Stimulated activated CD4-positive, alpha-beta T cell treated with anti-CD3 and anti-CD28 coated beads, Interleukin-1b, Interleukin-23, amount 100 ng/mL, for 48 hours (primary cell): ENCODE results near the gene NBEAL2.

Experiments used
- DNase-seq: peaks from one replicate; pipeline ENCODE4 v3.0.0-alpha.2; 2020

Gene NBEAL2

DNA sequence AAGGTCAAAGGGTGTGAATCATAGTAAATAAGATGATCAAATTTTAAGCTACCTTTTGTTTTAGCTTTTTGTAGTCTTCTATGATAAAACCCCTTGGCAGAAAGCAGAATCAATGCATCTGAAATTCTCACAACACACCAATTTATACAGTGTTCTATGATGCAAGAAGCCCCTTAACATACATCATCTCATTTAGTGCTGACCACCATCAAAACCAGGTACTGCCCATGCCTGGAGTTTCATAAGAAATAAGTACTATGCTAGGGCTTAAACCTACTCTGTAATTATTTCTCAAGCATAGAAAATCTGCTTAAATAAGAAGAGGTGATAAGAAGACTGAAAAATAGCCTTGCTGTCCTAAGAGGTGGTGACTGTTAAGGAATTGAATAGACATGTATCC, 67.6 kb downstream of the NBEAL2 start:
- no peak for DNase-seq

DNA sequence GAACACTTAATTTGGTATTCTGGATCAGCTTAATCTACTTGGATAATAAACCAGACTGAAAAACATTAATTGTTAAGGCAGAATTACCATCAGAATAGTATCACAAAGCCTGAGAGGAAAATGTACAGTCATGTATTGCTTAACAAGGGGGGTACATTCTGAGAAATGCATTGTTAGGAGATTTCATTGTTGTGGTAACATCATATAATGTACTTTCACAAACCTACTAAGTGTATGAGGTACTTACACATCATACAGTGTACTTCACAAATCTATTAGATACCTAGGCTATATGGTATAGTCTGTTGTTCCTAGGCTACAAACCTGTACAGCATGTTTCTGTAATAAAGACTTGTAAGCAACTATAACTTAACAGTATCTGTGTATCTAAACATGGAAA, 68.2 kb downstream of the NBEAL2 start:
- DNase-seq = no peak

DNA sequence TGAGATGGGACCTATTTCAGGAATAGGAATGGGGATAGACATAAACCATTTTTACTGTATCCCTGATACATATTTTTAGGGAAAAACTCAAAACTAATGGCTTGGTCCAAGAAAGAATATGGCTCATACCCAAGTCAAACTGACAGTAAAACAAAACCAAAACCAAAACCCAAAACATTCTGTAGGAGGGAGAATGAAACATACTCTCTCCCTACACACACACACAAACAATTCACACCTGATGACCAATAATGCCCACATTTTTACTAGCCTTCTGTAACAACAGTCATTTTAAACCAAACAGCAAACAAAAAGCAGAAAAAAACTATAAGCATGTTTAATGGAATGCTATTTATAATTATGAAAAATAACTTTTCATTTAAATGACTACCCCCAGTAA, 74.9 kb downstream of the NBEAL2 start:
- no peak for DNase-seq

DNA sequence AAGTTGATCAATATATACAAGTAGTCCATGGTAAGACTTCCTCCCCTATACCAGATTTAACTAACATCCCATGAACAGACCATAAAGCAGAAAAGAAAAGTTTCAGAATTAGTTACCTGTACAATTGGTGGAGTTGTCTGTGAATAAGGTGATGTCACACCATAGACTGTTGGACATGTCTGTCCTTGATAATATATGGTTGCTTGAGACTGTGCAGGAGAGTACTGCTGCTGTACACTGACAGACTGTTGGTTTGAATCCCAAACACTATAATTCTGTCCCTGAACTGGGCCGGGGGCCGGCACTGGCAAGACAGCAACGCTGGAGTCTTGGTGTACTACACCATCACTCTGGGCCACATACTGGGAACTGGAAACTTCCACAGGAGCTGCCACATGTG, 77.2 kb downstream of the NBEAL2 start:
- DNase-seq = no peak

DNA sequence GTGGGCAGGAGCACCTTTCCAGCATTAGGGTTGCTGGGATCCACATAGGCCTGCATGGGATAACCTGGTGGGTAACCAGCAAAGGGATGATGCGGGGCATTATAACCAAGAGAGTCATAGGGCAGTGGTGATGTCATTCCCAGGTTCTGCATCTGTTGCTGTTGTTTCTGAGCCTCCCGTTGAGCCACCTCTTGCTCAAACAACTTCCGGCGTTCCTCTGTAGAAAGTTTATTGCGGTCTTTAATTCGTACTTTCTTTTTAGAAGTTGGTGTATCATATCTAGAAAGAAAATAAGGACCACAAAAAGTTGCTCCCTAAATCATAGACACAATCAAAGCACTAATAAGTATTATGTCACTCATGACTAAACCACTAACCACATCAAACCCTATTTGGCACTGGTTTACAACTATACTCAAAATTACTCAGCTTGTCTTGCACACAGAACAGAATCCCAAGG, 77.8 kb downstream of the NBEAL2 start:
- peak; percentile 64 for DNase-seq
